Prostate gland (tissue), 2 donors: Measurements from ENCODE around the gene EVC2. TPM values are rescaled to one million over a fixed set of nuclear protein-coding genes. Genes with fewer than 3 reads are reported as not detected.

Experiments used
- DNase-seq: peaks from one replicate; pipeline ENCODE4 v3.0.0-alpha.2; 2019; ENCODE audit warnings: low spot score
- H3K27ac ChIP-seq, 2 donors: fragments of 200-600 bp; sonication (generic); 2 replicates each; pipeline ENCODE4 v1.5.1; 2017 to 2019
- H3K27me3 ChIP-seq: fragments of 200-600 bp; sonication (generic); replicated peaks from 2 replicates; pipeline ENCODE4 v1.5.1; 2019; ENCODE audit not compliant: insufficient read depth
- H3K36me3 ChIP-seq, 2 donors: fragments of 200-600 bp; sonication (generic); 1 replicate in 1 of 2; 2 replicates in 1 of 2; pipeline versions ENCODE4 v1.5.1 to v1.8.1; 2017 to 2019
- H3K4me1 ChIP-seq: fragments of 200-600 bp; sonication (generic); replicated peaks from 2 replicates; pipeline ENCODE4 v1.5.1; 2019
- H3K4me3 ChIP-seq, 2 donors: fragments of 200-600 bp; sonication (generic); 2 replicates each; pipeline ENCODE4 v1.5.1; 2017 to 2019
- H3K9me3 ChIP-seq: fragments of 200-600 bp; sonication (generic); 2 replicates; pipeline ENCODE4 v1.5.1; 2017
- POLR2A ChIP-seq: fragments of 450-650 bp; IDR thresholded peaks from one replicate; pipeline ENCODE4 v1.6.1; 2016; ENCODE audit warnings: antibody characterized with exemption, mild to moderate bottlenecking
- POLR2AphosphoS5 ChIP-seq: sonication (generic); formaldehyde crosslinking; IDR thresholded peaks from one replicate; pipeline ENCODE4 v1.6.1; 2017; ENCODE audit warnings: antibody characterized with exemption
- WGBS: methylation state at CpG from one replicate; pipeline ENCODE4 v1.1.5; 2018; 5-methylcytosine and 5-hydroxymethylcytosine counted together
- intact Hi-C: fragments of 100-400 bp; cut with DNase I; formaldehyde crosslinking; loops from one replicate; pipeline ENCODE4 v1.14.2; 2022
- total RNA-seq, 2 donors: library from RNA; depleted of rRNA; stranded (reverse); fragments of >200 nt; gene quantifications; one replicate each; pipeline ENCODE4 v1.1.0, GENCODE V29; 2016
- TF ChIP-seq, protein P1 (sequence below), 4 experiments: fragments of 200-600 bp in 2 of 4; fragments of 450-650 bp in 2 of 4; sonication (generic) in 2 of 4; IDR thresholded peaks; 1 replicate in 3 of 4; 2 replicates in 1 of 4; pipeline ENCODE4 v1.5.1; 2016 to 2019; ENCODE audit warnings: antibody characterized with exemption in 4 of 4, mild to moderate bottlenecking in 2 of 4, moderate library complexity in 2 of 4

Gene EVC2
- total RNA-seq, 2 donors from 2014 or later, result 7.6 to 11.0 TPM

GRCh38 chr4:5544762-5545161 is 163.6 kb downstream of the EVC2 start:
- Histone ChIP-seq H3K4me3 (no peak overlapping the region), H3K27ac (no peak overlapping the region), H3K4me1 (no peaks in the 10 kb centered on the region), H3K36me3 (no peaks in the 10 kb centered on the region), H3K27me3 (no peaks in the 10 kb centered on the region), H3K9me3 (no peaks in the 10 kb centered on the region)
- DNase-seq, result no peak
- intact Hi-C loops, result no loop called here
- TF ChIP-seq, protein P1, sequence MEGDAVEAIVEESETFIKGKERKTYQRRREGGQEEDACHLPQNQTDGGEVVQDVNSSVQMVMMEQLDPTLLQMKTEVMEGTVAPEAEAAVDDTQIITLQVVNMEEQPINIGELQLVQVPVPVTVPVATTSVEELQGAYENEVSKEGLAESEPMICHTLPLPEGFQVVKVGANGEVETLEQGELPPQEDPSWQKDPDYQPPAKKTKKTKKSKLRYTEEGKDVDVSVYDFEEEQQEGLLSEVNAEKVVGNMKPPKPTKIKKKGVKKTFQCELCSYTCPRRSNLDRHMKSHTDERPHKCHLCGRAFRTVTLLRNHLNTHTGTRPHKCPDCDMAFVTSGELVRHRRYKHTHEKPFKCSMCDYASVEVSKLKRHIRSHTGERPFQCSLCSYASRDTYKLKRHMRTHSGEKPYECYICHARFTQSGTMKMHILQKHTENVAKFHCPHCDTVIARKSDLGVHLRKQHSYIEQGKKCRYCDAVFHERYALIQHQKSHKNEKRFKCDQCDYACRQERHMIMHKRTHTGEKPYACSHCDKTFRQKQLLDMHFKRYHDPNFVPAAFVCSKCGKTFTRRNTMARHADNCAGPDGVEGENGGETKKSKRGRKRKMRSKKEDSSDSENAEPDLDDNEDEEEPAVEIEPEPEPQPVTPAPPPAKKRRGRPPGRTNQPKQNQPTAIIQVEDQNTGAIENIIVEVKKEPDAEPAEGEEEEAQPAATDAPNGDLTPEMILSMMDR (IDR thresholded peaks at IDR 0.05), result no peak
- TF ChIP-seq POLR2AphosphoS5 (no peak), POLR2A (no peak)
- 78% methylated on average over 5 of the region's 5 CpGs for WGBS

GRCh38 chr4:5543681-5544080 is 164.7 kb downstream of the EVC2 start:
- intact Hi-C loops, result no loop called here

GRCh38 chr4:5541169-5541568 is 167.2 kb downstream of the EVC2 start:
- DNase-seq, result no peak
- H3K27me3 ChIP-seq, result no peaks in the 10 kb centered on the region
- no peak for TF ChIP-seq POLR2AphosphoS5
- no peak for TF ChIP-seq POLR2A
- TF ChIP-seq, protein P1 (IDR thresholded peaks at IDR 0.05), result no peak
- H3K36me3 ChIP-seq, result no peaks in the 10 kb centered on the region
- 86% methylated on average over 10 of the region's 10 CpGs for WGBS
- intact Hi-C loops, result no loop called here
- no peak overlapping the region for H3K27ac ChIP-seq
- H3K4me3 ChIP-seq, result no peak overlapping the region
- H3K9me3 ChIP-seq, result no peaks in the 10 kb centered on the region
- no peaks in the 10 kb centered on the region for H3K4me1 ChIP-seq

More at GRCh38 chr4:5543681-5544080, 164.7 kb downstream of the EVC2 start:
- Histone ChIP-seq H3K9me3 (no peaks in the 10 kb centered on the region), H3K4me3 (no peak overlapping the region), H3K36me3 (no peaks in the 10 kb centered on the region), H3K27me3 (no peaks in the 10 kb centered on the region), H3K4me1 (no peaks in the 10 kb centered on the region), H3K27ac (no peak overlapping the region)
- TF ChIP-seq, protein P1 (IDR thresholded peaks at IDR 0.05), result no peak
- TF ChIP-seq POLR2A, result no peak
- TF ChIP-seq POLR2AphosphoS5, result no peak
- WGBS, result 97% methylated on average over 8 of the region's 8 CpGs
- no peak for DNase-seq

GRCh38 chr4:5539584-5539983 is 168.8 kb downstream of the EVC2 start:
- TF ChIP-seq POLR2A (no peak), POLR2AphosphoS5 (no peak)
- TF ChIP-seq, protein P1 (IDR thresholded peaks at IDR 0.05), result no peak
- H3K4me3 ChIP-seq, result no peak overlapping the region
- 91% methylated on average over 2 of the region's 2 CpGs for WGBS

GRCh38 chr4:5532100-5532499 is 176.3 kb downstream of the EVC2 start:
- WGBS, result 90% methylated on average over 2 of the region's 2 CpGs
- Histone ChIP-seq H3K36me3 (no peaks in the 10 kb centered on the region), H3K4me1 (no peaks in the 10 kb centered on the region), H3K27me3 (no peaks in the 10 kb centered on the region), H3K9me3 (no peaks in the 10 kb centered on the region), H3K27ac (no peak overlapping the region), H3K4me3 (no peak overlapping the region)
- DNase-seq, result no peak
- intact Hi-C loops, result no loop called here
- TF ChIP-seq POLR2A, result no peak
- TF ChIP-seq POLR2AphosphoS5, result no peak
- TF ChIP-seq, protein P1 (IDR thresholded peaks at IDR 0.05), result no peak

More at GRCh38 chr4:5539584-5539983, 168.8 kb downstream of the EVC2 start:
- H3K9me3 ChIP-seq, result no peaks in the 10 kb centered on the region
- intact Hi-C loops, result no loop called here
- no peak overlapping the region for H3K27ac ChIP-seq
- H3K27me3 ChIP-seq, result no peaks in the 10 kb centered on the region
- H3K36me3 ChIP-seq, result no peaks in the 10 kb centered on the region
- no peak for DNase-seq
- H3K4me1 ChIP-seq, result no peaks in the 10 kb centered on the region
